H9 (cell line): ENCODE measurements around the gene KRTAP4-8. TPM values are rescaled to one million over a fixed set of nuclear protein-coding genes. Genes with fewer than 3 reads are reported as not detected.

Source experiments
- DNase-seq: peaks from one replicate; pipeline ENCODE4 v3.0.0-alpha.2; 2017
- H2AFZ ChIP-seq: one replicate; pipeline ENCODE4 v1.6.1; 2013; ENCODE audit warnings: mild to moderate bottlenecking, low read length, control low read depth, moderate library complexity
- H2AK5ac ChIP-seq: 2 replicates; pipeline ENCODE4 v1.6.1; 2013; ENCODE audit warnings: low read length, control low read depth, mixed read lengths; ENCODE audit not compliant: insufficient read length
- H2BK120ac ChIP-seq: one replicate; pipeline ENCODE4 v1.6.1; 2013; ENCODE audit warnings: low read depth, mild to moderate bottlenecking, low read length, control low read depth, inconsistent platforms; ENCODE audit not compliant: poor library complexity, severe bottlenecking
- H2BK12ac ChIP-seq: 2 replicates; pipeline ENCODE4 v1.6.1; 2013; ENCODE audit warnings: low read length, control low read depth, mixed read lengths, low read depth; ENCODE audit not compliant: insufficient read length
- H2BK15ac ChIP-seq: 2 replicates; pipeline ENCODE4 v1.6.1; 2013; ENCODE audit warnings: low read depth, low read length, control low read depth
- H2BK20ac ChIP-seq: one replicate; pipeline ENCODE4 v1.6.1; 2013; ENCODE audit warnings: low read depth, mild to moderate bottlenecking, low read length, control low read depth, inconsistent platforms; ENCODE audit not compliant: poor library complexity, severe bottlenecking
- H2BK5ac ChIP-seq: 2 replicates; pipeline ENCODE4 v1.6.1; 2013; ENCODE audit warnings: low read length, control low read depth, mixed read lengths; ENCODE audit not compliant: insufficient read length
- H3K14ac ChIP-seq: 2 replicates; pipeline ENCODE4 v1.6.1; 2013; ENCODE audit warnings: low read length, control low read depth; ENCODE audit not compliant: insufficient read depth
- H3K18ac ChIP-seq: 2 replicates; pipeline ENCODE4 v1.6.1; 2013; ENCODE audit warnings: low read depth, mild to moderate bottlenecking, mixed read lengths, low read length, control low read depth; ENCODE audit not compliant: insufficient read length
- H3K23ac ChIP-seq: 2 replicates; pipeline ENCODE4 v1.6.1; 2013; ENCODE audit warnings: low read length, control low read depth, mixed read lengths, low read depth; ENCODE audit not compliant: insufficient read length
- H3K23me2 ChIP-seq: 2 replicates; pipeline ENCODE4 v1.6.1; 2013; ENCODE audit warnings: low read depth, mild to moderate bottlenecking, mixed read lengths, low read length, control low read depth; ENCODE audit not compliant: insufficient read length, poor library complexity, severe bottlenecking
- H3K27ac ChIP-seq: 2 replicates; pipeline ENCODE4 v1.5.1; 2013; ENCODE audit warnings: low read length, control low read depth, mixed read lengths, low read depth; ENCODE audit not compliant: insufficient read length
- H3K27me3 ChIP-seq: 2 replicates; pipeline ENCODE4 v1.6.1; 2013; ENCODE audit warnings: low read length, control low read depth, inconsistent platforms; ENCODE audit not compliant: insufficient read depth
- H3K4ac ChIP-seq: 2 replicates; pipeline ENCODE4 v1.6.1; 2013; ENCODE audit warnings: low read depth, mild to moderate bottlenecking, control low read depth, inconsistent platforms, low read length, moderate library complexity
- H3K4me1 ChIP-seq: 2 replicates; pipeline ENCODE4 v1.6.1; 2013; ENCODE audit warnings: low read length, control low read depth, inconsistent platforms; ENCODE audit not compliant: insufficient read depth
- H3K4me2 ChIP-seq: 2 replicates; pipeline ENCODE4 v1.6.1; 2013; ENCODE audit warnings: low read length, control low read depth, mixed read lengths; ENCODE audit not compliant: insufficient read length, insufficient read depth
- H3K56ac ChIP-seq: 2 replicates; pipeline ENCODE4 v1.6.1; 2013; ENCODE audit warnings: low read depth, mild to moderate bottlenecking, mixed read lengths, low read length, control low read depth; ENCODE audit not compliant: insufficient read length
- H3K79me1 ChIP-seq: 2 replicates; pipeline ENCODE4 v1.6.1; 2013; ENCODE audit warnings: low read depth, mild to moderate bottlenecking, moderate library complexity, low read length, control low read depth, inconsistent platforms; ENCODE audit not compliant: insufficient read depth, poor library complexity, severe bottlenecking
- H3K79me2 ChIP-seq: 2 replicates; pipeline ENCODE4 v1.6.1; 2013; ENCODE audit warnings: low read length, control low read depth, inconsistent platforms; ENCODE audit not compliant: insufficient read depth
- H3K9ac ChIP-seq: 2 replicates; pipeline ENCODE4 v1.6.1; 2013; ENCODE audit warnings: low read length, control low read depth, mixed read lengths; ENCODE audit not compliant: insufficient read length; ENCODE audit errors: extremely low read depth
- H3K9me3 ChIP-seq: one replicate; pipeline ENCODE4 v1.6.1; 2013; ENCODE audit warnings: low read depth, low read length, inconsistent platforms; ENCODE audit not compliant: control insufficient read depth
- H3T11ph ChIP-seq: one replicate; pipeline ENCODE4 v1.6.1; 2013; ENCODE audit warnings: mild to moderate bottlenecking, low read length, control low read depth, inconsistent platforms
- H4K20me1 ChIP-seq: one replicate; pipeline ENCODE4 v1.6.1; 2013; ENCODE audit not compliant: control insufficient read depth, insufficient read length, insufficient read depth
- H4K5ac ChIP-seq: 2 replicates; pipeline ENCODE4 v1.6.1; 2013; ENCODE audit warnings: low read depth, mild to moderate bottlenecking, mixed read lengths, low read length, control low read depth; ENCODE audit not compliant: insufficient read length
- H4K8ac ChIP-seq: replicated peaks from 2 replicates; pipeline ENCODE4 v1.6.1; 2013; ENCODE audit warnings: low read length, control low read depth, mixed read lengths, low read depth; ENCODE audit not compliant: insufficient read length
- H4K91ac ChIP-seq: 2 replicates; pipeline ENCODE4 v1.6.1; 2013; ENCODE audit warnings: low read depth, mild to moderate bottlenecking, moderate library complexity, mixed read lengths, low read length, control low read depth; ENCODE audit not compliant: insufficient read length
- H3K27ac Mint-ChIP-seq, 3 experiments: 2 replicates in 2 of 3; 3 replicates in 1 of 3; pipeline ENCODE4 v1.8.0; 2020 to 2021; ENCODE audit warnings: mixed read lengths in 3 of 3, mild to moderate bottlenecking in 1 of 3, moderate library complexity in 1 of 3
- H3K27me3 Mint-ChIP-seq: 2 replicates; pipeline ENCODE4 v1.8.0; 2021; ENCODE audit warnings: low read depth, mild to moderate bottlenecking, moderate library complexity, mixed read lengths
- H3K36me3 Mint-ChIP-seq, 3 experiments: 2 replicates in 2 of 3; 3 replicates in 1 of 3; pipeline ENCODE4 v1.8.0; 2020 to 2021; ENCODE audit warnings: low read depth in 3 of 3, mixed read lengths in 3 of 3; ENCODE audit not compliant: insufficient read depth in 1 of 3
- H3K4me1 Mint-ChIP-seq, 2 experiments: 2 replicates each; pipeline ENCODE4 v1.8.0; 2020; ENCODE audit warnings: mixed read lengths in 2 of 2
- H3K4me3 Mint-ChIP-seq, 2 experiments: 2 replicates in 1 of 2; 3 replicates in 1 of 2; pipeline ENCODE4 v1.8.0; 2020 to 2021; ENCODE audit warnings: mild to moderate bottlenecking in 2 of 2, mixed read lengths in 2 of 2, moderate library complexity in 1 of 2
- H3K9me3 Mint-ChIP-seq, 2 experiments: 2 replicates in 1 of 2; 3 replicates in 1 of 2; pipeline ENCODE4 v1.8.0; 2020; ENCODE audit warnings: mild to moderate bottlenecking in 2 of 2, mixed read lengths in 2 of 2, moderate library complexity in 1 of 2
- CTCF ChIP-seq: fragments of 200-600 bp; sonication (generic); conservative IDR thresholded peaks from 3 replicates; pipeline ENCODE4 v1.8.0; 2021; ENCODE audit warnings: antibody characterized with exemption, mild to moderate bottlenecking
- WGBS: extraction: QIAGEN DNeasy Blood & Tissue Kit; methylation state at CpG from one replicate; pipeline ENCODE4 v1.1.7; 2013; ENCODE audit warnings: missing lambda C conversion rate, low lambda C conversion rate, mixed read lengths; ENCODE audit not compliant: insufficient read length; ENCODE audit errors: extremely low coverage; 5-methylcytosine and 5-hydroxymethylcytosine counted together
- total RNA-seq: library from RNA; stranded (reverse); gene quantifications from 2 replicates; pipeline ENCODE4 v1.2.1, GENCODE V29; 2021

The KRTAP4-8 gene
- total RNA-seq, 1 experiment from 2014 or later, result not detected

- Mint-ChIP-seq H3K27ac (no peak overlapping the region), H3K36me3 (no peaks in the 10 kb centered on the region; a peak in 1 of 7 replicates), H3K27me3 (no peaks in the 10 kb centered on the region), H3K4me1 (peaks cover 11% of the 10 kb centered on the region in 2 experiments), H3K4me3 (no peak overlapping the region), H3K9me3 (peaks cover 0 to 6% of the 10 kb centered on the region in 2 experiments; a peak in 2 of 5 replicates)
- no peak overlapping the region for H3K18ac ChIP-seq
- H2AK5ac ChIP-seq, result no peak overlapping the region
- H4K91ac ChIP-seq, result no peak overlapping the region
- no peak overlapping the region for H2BK12ac ChIP-seq
- H3K4me1 ChIP-seq, result no peaks in the 10 kb centered on the region
- H3K9me3 ChIP-seq, result no peaks in the 10 kb centered on the region
- no peak overlapping the region for H3K23ac ChIP-seq
- no peaks in the 10 kb centered on the region for H3K79me2 ChIP-seq
- H3K4ac ChIP-seq, result no peak overlapping the region
- no peaks in the 10 kb centered on the region for H4K20me1 ChIP-seq
- TF ChIP-seq CTCF, result no peak
- H3K27ac ChIP-seq, result no peak overlapping the region
- no peak overlapping the region for H2BK120ac ChIP-seq
- no peaks in the 10 kb centered on the region for H3K79me1 ChIP-seq
- no peak for DNase-seq
- no peak overlapping the region for H4K8ac ChIP-seq
- H3K56ac ChIP-seq, result no peak overlapping the region
- H3K27me3 ChIP-seq, result no peaks in the 10 kb centered on the region
- no peak overlapping the region for H2BK15ac ChIP-seq
- H3T11ph ChIP-seq, result no peak overlapping the region
- H2BK20ac ChIP-seq, result no peak overlapping the region
- H3K23me2 ChIP-seq, result no peaks in the 10 kb centered on the region
- no peak overlapping the region for H3K9ac ChIP-seq
- no peak overlapping the region for H3K14ac ChIP-seq
- WGBS, result no CpG with 5 or more reads among the region's 4 CpGs
- H2AFZ ChIP-seq, result no peak overlapping the region
- H4K5ac ChIP-seq, result no peak overlapping the region
- no peak overlapping the region for H2BK5ac ChIP-seq
- H3K4me2 ChIP-seq, result no peak overlapping the region
Observed at GRCh38 chr17:41054025-41054424, 43.9 kb downstream of the KRTAP4-8 start.
